ENCODE results near the gene P2RX3. TPM values are rescaled to one million over a fixed set of nuclear protein-coding genes. Genes with fewer than 3 reads are reported as not detected.
A peak's percentile ranks its signal among the peaks of the same experiment; 100 is the strongest.
"Not testable (repeated sequence)": the region's sequence is repeated elsewhere in the genome, so short reads cannot be mapped to it uniquely, and the experiment has no call there.

P2RX3 gene
- total and polyA plus RNA-seq, 2 donors (not counting 1 experiment from before 2014, with no cell fraction given): not detected

DNA sequence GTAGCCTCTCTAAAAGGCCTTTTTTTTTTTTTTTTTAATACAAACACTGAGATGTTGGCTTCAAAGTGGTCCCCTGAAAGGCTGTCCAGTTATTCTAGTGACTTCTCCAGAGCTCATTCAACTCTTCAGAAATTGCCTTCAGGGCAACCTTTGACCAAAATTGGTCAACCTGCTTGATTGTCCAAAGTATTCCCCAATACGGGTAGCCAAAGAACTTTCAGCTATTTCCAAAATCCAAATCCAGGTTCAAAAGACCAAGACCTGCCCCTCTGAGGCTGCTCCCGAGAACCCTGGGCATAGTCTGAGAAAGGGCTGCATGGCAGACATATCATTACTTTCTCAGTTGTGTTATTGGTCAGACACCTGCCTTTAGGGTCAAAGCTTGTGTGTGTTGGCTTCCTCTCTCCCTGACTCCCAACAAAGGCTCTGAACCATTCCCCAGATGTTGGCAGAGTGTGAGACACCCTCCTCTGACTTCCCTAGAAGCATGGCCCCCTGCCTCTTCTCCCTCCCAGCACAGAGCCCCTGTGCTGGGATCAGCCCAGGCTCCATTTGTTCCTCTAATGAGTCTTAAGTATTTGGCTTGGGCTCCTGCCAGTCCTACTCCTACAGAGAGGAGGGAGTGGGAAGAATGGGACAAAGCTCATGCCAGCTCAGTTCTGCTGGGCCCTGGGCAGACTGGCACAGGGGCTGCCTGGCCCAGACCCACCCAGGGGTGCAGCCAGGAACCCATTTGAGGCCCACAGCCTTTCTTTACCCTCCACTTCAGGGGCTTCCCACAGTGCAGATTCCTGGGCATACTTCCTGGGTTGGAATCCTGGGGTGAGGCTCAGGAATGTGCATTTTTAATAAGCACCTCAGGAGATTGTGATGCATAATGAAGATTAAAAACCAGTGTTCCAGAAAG lies 43.7 kb upstream of the P2RX3 start:
- peak; percentile 57 to 87 for DNase-seq (ENCODE audit: low read depth in 2 of 2)
- H3K4me2 ChIP-seq (ENCODE audit: extremely low read depth, insufficient read depth, low read length): no peak overlapping the region
- H3K9me3 ChIP-seq (ENCODE audit: control insufficient read depth, insufficient read depth, low read depth, low read length): no peaks in the 10 kb centered on the region
- no peak overlapping the region for H3K27ac ChIP-seq (ENCODE audit: insufficient read depth, low read length)
- H3K36me3 ChIP-seq (ENCODE audit: control insufficient read depth, insufficient read depth, low read length): peaks cover 8% of the 10 kb centered on the region
- H3K4me3 ChIP-seq (replicated peaks in 1 of 4; ENCODE audit: control extremely low read depth in 1 of 4, insufficient read depth in 1 of 4, low read depth in 3 of 4, low read length in 4 of 4): no peak overlapping the region
- no peak for TF ChIP-seq EZH2 (IDR thresholded peaks at IDR 0.05; ENCODE audit: low read length, missing control alignments)
- TF ChIP-seq, protein P1, sequence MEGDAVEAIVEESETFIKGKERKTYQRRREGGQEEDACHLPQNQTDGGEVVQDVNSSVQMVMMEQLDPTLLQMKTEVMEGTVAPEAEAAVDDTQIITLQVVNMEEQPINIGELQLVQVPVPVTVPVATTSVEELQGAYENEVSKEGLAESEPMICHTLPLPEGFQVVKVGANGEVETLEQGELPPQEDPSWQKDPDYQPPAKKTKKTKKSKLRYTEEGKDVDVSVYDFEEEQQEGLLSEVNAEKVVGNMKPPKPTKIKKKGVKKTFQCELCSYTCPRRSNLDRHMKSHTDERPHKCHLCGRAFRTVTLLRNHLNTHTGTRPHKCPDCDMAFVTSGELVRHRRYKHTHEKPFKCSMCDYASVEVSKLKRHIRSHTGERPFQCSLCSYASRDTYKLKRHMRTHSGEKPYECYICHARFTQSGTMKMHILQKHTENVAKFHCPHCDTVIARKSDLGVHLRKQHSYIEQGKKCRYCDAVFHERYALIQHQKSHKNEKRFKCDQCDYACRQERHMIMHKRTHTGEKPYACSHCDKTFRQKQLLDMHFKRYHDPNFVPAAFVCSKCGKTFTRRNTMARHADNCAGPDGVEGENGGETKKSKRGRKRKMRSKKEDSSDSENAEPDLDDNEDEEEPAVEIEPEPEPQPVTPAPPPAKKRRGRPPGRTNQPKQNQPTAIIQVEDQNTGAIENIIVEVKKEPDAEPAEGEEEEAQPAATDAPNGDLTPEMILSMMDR (conservative IDR thresholded peaks at IDR 0.05 in 1 of 2, IDR thresholded peaks at IDR 0.05 in 1 of 2; ENCODE audit: low read depth in 1 of 2, low read length in 2 of 2): no peak
- H2AFZ ChIP-seq (ENCODE audit: low read length): no peak overlapping the region
- no peak overlapping the region for H3K9ac ChIP-seq (ENCODE audit: insufficient read depth, low read length)
- H3K27me3 ChIP-seq (ENCODE audit: control insufficient read depth, insufficient read depth, low read length): no peaks in the 10 kb centered on the region
- no peaks in the 10 kb centered on the region for H3K79me2 ChIP-seq (ENCODE audit: control insufficient read depth, insufficient read depth, low read length)
- H3K4me1 ChIP-seq (ENCODE audit: control insufficient read depth, extremely low read depth, insufficient read depth, low read length): peaks cover 10% of the 10 kb centered on the region
- H4K20me1 ChIP-seq (ENCODE audit: control insufficient read depth, extremely low read depth, insufficient read depth, low read length): no peaks in the 10 kb centered on the region

DNA sequence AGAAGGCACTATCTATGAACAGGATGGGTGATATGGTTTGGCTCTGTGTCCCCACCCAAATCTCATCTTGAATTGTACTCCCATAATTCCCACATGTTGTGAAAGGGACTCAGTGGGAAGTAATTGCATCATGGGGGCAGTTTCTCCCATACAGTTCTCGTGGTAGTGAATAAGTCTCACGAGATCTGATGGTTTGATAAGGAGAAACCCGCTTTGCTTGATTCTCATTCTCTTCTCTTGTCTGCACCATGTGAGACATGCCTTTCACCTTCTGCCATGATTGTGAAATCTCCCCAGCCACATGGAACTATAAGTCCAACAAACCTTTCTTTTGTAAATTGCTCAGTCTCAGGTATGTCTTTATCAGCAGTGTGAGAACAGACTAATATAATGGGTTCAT lies 41.9 kb upstream of the P2RX3 start:
- H3K9ac ChIP-seq (ENCODE audit: insufficient read depth, low read length); H3K27me3 ChIP-seq (ENCODE audit: control insufficient read depth, insufficient read depth, low read length); H3K27ac ChIP-seq (ENCODE audit: insufficient read depth, low read length); H3K79me2 ChIP-seq (ENCODE audit: control insufficient read depth, insufficient read depth, low read length); H3K4me1 ChIP-seq (ENCODE audit: control insufficient read depth, extremely low read depth, insufficient read depth, low read length); H2AFZ ChIP-seq (ENCODE audit: low read length); H4K20me1 ChIP-seq (ENCODE audit: control insufficient read depth, extremely low read depth, insufficient read depth, low read length); H3K9me3 ChIP-seq (ENCODE audit: control insufficient read depth, insufficient read depth, low read depth, low read length); H3K4me2 ChIP-seq (ENCODE audit: extremely low read depth, insufficient read depth, low read length); H3K4me3 ChIP-seq (replicated peaks in 1 of 4; ENCODE audit: control extremely low read depth in 1 of 4, insufficient read depth in 1 of 4, low read depth in 3 of 4, low read length in 4 of 4): not testable (repeated sequence)
- peaks cover 24% of the 10 kb centered on the region for H3K36me3 ChIP-seq (ENCODE audit: control insufficient read depth, insufficient read depth, low read length)
- DNase-seq (ENCODE audit: low read depth in 2 of 2): peak in 1 of 2 donors; percentile 12

DNA sequence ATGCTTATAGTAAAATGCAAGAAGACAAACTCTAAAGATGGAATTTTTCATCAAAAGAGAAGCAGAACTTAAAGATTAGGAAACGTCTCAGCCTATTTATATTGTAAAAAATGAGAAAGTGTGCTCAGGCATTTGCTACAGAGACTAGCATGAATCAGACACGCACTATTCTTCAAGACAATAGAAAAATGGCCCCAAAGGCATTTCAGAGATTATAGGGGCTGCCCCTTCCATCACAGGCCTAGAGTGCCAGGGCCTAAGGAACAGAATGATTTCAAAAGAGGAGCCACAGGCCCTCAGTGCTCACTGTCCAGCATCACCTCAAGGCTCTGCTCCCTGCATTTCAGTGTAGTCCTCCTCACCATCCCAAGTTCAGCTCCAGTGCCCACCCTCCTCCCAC lies 40.9 kb upstream of the P2RX3 start:
- H3K79me2 ChIP-seq (ENCODE audit: control insufficient read depth, insufficient read depth, low read length): no peaks in the 10 kb centered on the region
- H3K4me1 ChIP-seq (ENCODE audit: control insufficient read depth, extremely low read depth, insufficient read depth, low read length): no peaks in the 10 kb centered on the region
- H3K27me3 ChIP-seq (ENCODE audit: control insufficient read depth, insufficient read depth, low read length): no peaks in the 10 kb centered on the region
- no peak overlapping the region for H2AFZ ChIP-seq (ENCODE audit: low read length)
- H3K4me2 ChIP-seq (ENCODE audit: extremely low read depth, insufficient read depth, low read length): no peak overlapping the region
- H4K20me1 ChIP-seq (ENCODE audit: control insufficient read depth, extremely low read depth, insufficient read depth, low read length): no peaks in the 10 kb centered on the region
- no peak overlapping the region for H3K27ac ChIP-seq (ENCODE audit: insufficient read depth, low read length)
- H3K9ac ChIP-seq (ENCODE audit: insufficient read depth, low read length): no peak overlapping the region
- TF ChIP-seq, protein P1 (conservative IDR thresholded peaks at IDR 0.05 in 1 of 2, IDR thresholded peaks at IDR 0.05 in 1 of 2; ENCODE audit: low read depth in 1 of 2, low read length in 2 of 2): no peak
- no peak for TF ChIP-seq EZH2 (IDR thresholded peaks at IDR 0.05; ENCODE audit: low read length, missing control alignments)
- no peaks in the 10 kb centered on the region for H3K9me3 ChIP-seq (ENCODE audit: control insufficient read depth, insufficient read depth, low read depth, low read length)
- DNase-seq (ENCODE audit: low read depth in 2 of 2): no peak
- H3K36me3 ChIP-seq (ENCODE audit: control insufficient read depth, insufficient read depth, low read length): peaks cover 33% of the 10 kb centered on the region
- H3K4me3 ChIP-seq (replicated peaks in 1 of 4; ENCODE audit: control extremely low read depth in 1 of 4, insufficient read depth in 1 of 4, low read depth in 3 of 4, low read length in 4 of 4): no peak overlapping the region

All from fibroblast of lung (primary cell).